ENCODE data around the gene ZNF689.
"Not testable (repeated sequence)": the region's sequence is repeated elsewhere in the genome, so short reads cannot be mapped to it uniquely, and the experiment has no call there.

ZNF689 gene

DNA sequence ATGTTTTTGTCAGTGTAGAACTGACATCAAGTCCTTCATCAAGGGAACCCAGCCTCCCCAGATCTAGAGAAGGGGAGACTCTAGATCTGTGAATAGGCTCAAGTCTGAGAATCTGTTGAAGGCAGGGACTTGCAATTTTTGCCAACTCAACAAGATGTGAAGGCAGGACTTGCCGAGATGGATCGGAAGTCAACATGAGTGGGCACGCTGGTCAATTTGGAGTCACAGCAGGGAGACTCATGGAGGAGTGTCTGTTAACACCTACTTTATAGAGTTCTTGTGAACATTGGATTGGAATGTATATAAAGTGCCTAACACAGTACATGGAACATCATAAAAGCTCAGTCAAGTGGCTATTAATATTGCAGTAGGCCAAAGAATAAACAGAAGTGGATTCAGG lies 10.0 kb downstream of the ZNF689 start:
- DNase-seq (ENCODE audit: low read depth in 2 of 2) = no peak

DNA sequence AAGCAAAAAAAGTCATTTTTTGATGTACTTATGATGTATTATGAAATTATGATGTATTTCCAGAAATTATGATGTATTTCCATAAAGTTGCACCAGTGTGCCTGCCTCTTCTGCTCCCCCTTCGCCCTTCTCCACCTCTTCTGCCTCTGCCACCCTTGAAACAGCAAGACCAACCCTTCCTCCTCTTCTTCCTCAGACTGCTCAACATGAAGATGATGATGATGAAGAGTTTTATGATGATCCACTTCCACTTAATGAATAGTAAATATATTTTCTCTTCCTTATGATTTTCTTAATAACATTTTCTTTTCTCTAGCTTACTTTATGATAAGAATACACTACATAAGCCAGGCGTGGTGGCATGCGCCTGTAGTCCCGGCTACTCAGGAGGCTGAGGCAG lies 17.3 kb downstream of the ZNF689 start:
- no peak for DNase-seq (ENCODE audit: low read depth in 2 of 2)

DNA sequence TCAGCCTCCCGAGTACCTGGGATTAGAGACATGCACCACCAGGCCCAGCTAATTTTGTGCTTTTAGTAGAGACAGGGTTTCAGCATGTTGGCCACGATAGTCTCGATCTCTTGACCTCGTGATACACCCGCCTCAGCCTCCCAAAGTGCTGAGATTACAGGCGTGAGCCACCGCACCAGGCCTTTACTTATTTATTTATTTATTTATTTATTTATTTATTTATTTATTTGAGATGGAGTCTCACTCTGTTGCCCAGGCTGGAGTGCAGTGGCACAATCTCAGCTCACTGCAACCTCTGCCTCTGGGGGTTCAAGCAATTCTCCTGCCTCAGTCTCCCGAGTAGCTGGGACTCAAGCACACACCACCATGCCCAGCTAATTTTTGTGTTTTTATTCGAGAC lies 19.3 kb downstream of the ZNF689 start:
- DNase-seq (ENCODE audit: low read depth in 2 of 2) = not testable (repeated sequence)

DNA sequence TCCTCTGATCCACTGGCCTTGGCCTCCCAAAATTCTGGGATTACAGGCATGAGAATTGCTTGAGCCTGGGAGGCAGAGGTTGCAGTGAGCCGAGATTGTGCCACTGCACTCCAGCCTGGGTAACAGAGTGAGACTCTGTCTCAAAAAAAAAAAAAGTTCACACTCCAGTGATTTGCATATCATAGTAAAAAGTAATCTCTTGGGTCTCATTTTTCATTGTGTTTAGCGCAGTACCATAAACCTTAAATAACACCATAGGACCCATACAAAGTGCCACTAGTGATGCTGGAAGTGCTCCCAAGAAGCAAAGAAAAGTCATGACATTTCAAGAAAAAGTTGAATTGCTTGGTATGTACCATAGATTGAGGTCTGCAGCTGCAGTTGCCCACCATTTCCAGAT lies 20.6 kb downstream of the ZNF689 start:
- not testable (repeated sequence) for DNase-seq (ENCODE audit: low read depth in 2 of 2)

DNA sequence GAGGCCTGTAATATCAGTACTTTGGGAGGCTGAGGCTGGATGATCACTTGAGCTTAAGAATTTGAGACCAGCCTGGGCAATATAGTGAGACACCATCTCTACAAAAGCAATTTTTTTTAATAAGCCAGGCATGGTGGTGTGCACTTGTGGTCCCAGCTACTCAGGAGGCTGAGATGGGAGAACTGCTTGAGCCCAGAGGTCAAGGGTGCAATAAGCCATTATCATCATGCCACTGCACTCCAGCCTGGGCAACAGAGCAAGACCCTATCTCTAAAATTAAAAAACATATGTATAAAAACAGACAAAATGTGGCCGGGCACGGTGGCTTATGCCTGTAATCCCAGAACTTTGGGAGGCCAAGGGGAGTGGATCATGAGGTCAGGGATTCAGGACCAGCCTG lies 21.5 kb downstream of the ZNF689 start:
- DNase-seq (ENCODE audit: low read depth in 2 of 2) = no peak

DNA sequence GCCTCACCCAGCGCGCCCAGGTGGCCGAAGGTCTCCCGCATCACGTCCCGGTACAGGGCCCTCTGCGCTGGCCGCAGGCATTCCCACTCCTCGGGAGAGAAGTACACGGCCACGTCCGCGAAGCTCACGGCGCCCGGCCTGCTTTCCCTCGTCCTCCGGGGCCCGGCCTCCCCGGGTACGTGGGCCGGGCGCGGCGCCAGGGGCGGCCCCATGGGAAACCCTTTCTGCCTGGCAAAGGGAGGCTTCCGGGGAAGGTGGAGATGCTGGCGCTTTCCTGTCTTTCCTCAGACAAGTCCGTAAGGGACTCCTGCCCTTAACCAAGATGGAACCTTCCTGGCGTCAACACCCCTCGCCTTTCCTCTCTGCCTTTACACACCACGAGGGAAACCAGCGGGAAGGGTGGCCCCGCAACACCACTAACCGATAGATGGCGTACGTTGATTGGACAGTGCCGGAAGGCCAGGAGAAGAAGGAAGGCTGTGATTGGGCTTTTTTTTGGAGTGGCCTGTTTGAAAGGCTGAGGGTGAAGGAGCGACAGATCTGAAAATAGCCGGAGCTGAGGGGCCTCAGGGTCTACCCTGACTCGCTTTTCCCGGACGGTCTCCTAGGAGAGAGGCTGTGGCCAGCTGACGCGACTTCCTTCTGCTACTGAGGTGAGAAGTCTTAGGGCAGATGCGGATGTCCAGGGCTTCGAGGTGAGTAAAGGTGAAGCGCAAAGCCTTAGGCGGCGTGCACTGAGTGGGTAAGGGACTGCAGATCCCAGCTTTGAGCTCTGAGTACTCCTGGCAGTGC lies 24.6 kb downstream of the ZNF689 start, which contains the start of gene ZNF785:
Gene ZNF785, minus strand, starts transcription at position 298 of the 792 bp plus-strand sequence. Its CDS starts 86 bp downstream, at position 212.
- DNase-seq (ENCODE audit: low read depth in 2 of 2) = peak; percentile 87 to 88

DNA sequence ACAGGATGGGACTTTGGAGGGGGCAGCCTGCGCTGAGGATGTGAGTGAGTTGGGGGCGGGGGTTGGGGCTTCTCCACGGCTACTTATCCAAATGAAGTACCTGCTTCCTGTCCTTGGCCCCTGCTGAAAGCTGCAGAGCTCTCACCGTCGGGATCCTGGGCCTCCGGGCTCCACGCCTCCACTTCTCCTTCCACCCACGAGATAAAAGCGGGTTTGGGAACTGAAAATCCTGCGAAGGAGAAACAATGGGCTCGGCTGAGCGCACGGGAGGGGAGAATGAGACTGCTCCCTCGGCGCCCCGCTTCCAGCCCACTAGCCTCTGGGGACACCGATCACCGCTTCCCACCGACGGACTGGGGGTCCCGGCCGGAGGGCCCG lies 25.2 kb downstream of the ZNF689 start:
- DNase-seq (ENCODE audit: low read depth in 2 of 2) = no peak

DNA sequence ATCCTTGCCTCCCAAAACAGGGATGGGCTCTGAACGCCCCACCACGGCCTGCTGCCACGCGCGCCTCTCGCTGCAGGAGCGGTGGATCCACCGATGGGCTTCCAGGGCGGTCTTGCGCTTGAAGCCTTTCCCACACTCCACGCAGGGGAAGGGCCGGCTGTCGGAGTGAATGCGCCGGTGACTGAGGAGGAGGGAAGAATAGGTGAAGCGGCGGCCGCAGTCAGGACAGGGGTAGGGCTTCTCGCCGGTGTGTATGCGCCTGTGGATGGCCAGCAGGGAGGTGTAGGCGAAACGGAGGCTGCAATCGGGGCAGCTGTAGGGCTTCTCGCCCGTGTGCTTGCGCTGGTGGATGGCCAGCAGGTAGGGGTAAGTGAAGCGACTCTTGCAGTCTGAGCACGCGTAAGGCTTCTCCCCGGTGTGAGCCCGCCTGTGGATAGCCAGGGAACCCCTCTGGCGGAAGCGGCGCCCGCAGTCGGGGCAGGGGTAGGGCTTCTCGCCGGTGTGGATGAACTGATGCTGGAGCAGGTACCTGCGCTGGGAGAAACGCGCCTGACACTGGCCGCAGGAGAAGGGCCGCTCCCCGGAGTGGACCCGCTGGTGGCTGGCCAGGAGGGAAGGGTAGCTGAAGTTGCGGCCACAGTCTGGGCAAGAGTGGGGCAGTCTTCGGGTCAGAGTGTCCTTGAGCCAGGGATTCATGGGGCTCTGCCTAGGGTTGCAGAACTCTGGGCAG lies 27.4 kb downstream of the ZNF689 start:
- no peak for DNase-seq (ENCODE audit: low read depth in 2 of 2)

DNA sequence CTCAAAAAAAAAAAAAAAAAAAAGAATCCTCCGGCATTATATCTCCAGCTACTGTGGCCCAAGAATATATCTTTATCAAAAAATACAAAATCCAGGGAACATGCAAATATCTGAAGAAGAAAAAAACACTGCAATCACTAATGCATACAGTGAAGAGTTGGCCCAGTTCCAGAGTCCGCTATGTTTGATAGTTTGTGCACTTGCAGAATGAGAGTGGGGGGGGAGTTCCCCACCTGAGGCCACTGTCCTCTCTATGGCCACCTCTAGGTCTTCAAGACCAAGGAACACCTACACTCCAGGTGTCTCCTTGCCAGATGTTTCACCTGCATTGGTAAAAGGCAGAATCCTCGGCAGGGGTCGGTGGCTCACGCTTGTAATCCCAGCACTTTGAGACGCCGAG lies 28.7 kb downstream of the ZNF689 start:
- no peak for DNase-seq (ENCODE audit: low read depth in 2 of 2)

DNA sequence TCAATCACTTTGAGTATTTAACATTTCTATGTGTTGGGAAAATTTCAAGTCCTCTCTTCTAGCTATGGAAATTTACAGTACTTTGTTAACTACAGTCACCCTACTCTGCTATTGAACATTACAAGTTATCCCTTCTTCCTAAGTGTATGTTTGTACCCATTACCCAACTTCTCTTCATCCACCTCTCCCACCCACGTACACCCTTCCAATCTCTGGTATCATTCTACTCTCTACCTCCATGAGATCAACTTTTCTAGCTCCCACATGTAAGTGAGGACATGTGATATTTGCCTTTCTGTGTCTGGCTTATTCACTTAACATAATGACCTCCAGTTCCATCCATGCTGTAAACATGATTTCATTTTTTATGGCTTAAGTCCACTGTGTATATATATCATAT lies 35.5 kb downstream of the ZNF689 start:
- DNase-seq (ENCODE audit: low read depth in 2 of 2) = no peak

DNA sequence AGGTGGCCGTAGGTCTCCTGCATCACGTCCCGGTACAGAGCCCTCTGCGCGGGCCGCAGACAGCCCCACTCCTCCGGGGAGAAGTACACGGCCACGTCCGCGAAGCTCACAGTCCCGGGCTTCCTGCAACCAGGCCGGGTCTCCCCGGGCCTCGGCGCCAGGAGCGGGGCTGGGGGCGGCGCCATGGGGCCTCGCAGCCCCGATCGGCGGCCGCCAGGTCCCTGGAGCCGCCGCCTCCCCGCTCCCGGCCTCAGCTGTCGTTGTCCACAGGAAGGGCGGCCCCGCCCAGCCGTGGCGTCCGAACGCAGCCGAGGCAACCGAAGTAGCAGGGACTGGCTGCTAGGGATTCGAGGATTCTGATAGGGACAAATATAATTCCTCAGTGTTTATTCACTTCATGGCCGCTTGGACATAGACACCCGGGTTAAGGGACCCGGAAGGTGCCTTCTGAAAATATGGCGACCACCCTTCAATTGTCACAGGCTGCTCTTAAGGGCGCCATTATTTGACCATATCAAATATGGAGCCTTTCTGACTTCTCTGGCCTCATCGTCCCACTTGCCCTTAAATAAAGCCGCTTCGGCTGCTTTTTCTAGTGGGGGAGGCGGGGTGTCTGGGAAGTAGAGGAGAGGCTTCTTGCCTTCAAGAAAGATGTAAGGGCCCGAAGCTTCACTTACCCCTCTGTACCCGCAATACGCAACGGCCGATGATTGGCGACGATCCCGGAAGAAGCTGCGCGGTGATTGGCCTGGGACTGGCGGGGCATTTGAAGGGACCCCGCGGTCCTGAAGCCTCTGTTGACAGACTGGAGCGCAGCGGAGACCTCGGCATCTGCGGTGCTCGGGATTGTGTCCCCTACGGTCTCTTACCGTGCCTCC lies 38.5 kb downstream of the ZNF689 start, which contains the start of gene ZNF688:
Gene ZNF688, minus strand, starts transcription at position 270 of the 878 bp plus-strand sequence. Its CDS starts 85 bp downstream, at position 185.
- peak; percentile 89 to 90 for DNase-seq (ENCODE audit: low read depth in 2 of 2)

DNA sequence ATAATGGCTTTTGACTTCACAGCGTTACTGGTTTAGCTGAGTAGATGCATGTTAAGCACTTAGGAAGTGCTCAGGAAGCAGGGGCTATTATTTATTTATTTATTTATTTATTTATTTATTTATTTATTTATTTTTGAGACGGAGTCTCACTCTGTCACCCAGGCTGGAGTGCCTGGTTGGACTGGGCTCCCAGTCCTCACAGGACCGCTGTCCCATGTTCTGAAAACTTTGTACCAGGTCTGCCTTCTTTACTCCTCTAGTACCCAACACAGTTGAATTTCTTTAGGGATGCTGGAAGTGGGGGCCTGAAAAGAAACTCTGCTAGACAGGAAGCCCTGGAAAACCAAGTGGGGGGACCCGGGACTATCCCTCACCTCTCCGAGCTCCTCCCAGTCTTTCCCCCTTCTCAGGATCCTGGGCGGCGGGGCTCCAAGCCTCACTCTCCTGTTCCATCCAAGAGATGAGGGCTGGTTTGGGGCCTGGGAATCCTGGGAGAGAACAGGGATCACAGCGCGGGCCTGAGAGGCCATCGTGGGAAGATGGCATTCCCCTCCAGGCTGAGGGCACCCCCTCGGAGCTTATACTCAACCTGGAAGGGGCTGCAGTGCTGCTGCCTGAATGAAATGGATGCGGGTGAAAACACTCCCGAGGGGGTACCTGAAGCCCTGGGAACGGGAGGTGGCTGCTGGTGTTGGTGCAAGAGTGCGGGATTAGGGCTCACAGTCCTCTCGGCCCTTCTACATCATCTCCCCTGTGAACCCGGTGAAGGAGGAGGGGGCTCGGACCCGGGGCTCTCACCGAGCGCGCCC lies 39.3 kb downstream of the ZNF689 start:
- DNase-seq (ENCODE audit: low read depth in 2 of 2) = no peak

DNA sequence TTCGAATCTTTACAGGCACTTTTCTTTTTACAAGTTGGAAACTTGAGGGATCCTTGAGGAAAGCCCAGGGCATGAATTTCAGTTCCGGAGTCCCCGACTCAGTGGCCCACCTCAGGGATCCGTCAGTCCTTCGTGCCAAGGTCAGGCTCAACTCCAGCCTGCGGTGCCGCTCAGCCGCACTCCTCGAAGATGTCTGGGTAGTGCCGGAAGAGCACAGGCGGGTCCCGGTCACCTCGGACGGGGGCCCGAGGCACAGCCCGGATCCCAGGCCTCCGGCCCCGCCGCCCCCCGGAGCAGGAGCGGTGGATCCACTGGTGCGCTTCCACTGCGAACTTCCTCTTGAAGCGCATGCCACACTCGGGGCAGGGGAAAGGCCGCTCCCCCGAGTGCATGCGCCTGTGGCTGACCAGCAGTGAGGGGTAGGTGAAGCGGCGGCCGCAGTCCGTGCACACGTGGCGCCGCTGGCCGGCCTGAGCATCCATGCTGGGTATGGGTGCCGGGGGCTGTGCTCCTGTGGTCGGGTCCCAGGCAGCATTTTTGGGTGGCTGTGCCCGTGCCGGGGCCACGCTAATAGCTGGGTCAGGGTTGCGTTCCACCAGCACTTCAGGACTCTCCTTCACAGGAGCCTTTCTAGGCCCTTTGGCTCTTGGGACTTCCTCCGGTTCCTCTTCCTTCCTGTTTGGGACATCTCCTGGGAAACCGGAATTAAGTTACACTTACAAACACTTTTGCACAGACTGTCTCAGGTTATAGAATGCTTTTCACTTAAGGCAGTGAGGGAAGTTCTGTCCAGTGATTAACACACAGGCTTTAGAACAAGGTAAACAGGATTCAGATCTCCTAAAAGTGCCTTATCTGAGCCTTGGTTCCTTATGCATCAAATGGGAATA lies 40.2 kb downstream of the ZNF689 start:
- no peak for DNase-seq (ENCODE audit: low read depth in 2 of 2)

DNA sequence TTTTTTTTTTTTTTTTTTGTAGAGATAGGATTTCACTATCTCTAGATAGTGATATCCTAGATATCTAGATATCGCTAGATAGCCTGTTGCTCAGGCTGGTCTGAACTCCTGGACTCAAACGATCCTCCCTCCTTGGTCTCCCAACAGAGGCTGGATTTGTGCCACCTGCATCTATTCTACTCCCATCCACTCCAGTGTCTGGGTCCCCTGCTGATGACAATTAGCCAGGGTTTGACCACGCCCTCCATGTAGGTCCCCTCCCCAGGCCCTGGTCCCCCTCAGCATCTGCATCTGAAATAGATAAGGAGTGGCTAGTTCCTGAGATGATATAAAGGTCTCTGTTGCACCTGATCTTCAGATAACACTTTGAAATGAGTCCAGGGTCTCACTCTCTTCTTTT lies 40.9 kb downstream of the ZNF689 start:
- DNase-seq (ENCODE audit: low read depth in 2 of 2) = no peak

DNA sequence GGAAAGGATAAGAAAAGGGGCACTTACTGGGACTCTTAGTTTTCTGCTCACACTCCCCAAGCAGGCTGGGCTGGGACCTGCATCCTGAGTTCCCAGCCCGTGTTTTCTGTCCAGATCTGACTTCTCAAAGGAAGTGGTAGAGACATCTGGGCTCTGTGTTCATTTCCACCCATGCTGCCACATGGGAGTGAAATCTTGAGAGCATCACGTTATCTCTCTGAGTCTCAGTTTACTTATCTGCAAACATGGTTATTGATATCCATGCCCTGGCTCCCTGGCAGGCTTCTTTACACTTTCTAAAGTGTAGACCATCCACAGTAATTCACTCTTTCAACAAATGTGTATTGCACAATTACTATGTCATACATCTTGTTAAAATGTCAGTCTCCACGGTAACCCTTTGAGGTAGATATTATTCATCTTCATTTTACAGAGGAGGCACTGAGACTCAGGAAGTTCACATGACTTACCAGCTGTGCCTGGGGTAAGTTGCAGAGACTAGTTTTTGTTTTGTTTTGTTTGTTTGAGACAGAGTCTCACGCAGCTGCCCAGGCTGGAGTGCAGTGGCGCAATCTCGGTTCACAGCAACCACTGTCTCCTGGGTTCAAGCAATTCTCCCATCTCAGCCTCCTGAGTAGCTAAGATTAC lies 42.1 kb downstream of the ZNF689 start:
- DNase-seq (ENCODE audit: low read depth in 2 of 2) = no peak

DNA sequence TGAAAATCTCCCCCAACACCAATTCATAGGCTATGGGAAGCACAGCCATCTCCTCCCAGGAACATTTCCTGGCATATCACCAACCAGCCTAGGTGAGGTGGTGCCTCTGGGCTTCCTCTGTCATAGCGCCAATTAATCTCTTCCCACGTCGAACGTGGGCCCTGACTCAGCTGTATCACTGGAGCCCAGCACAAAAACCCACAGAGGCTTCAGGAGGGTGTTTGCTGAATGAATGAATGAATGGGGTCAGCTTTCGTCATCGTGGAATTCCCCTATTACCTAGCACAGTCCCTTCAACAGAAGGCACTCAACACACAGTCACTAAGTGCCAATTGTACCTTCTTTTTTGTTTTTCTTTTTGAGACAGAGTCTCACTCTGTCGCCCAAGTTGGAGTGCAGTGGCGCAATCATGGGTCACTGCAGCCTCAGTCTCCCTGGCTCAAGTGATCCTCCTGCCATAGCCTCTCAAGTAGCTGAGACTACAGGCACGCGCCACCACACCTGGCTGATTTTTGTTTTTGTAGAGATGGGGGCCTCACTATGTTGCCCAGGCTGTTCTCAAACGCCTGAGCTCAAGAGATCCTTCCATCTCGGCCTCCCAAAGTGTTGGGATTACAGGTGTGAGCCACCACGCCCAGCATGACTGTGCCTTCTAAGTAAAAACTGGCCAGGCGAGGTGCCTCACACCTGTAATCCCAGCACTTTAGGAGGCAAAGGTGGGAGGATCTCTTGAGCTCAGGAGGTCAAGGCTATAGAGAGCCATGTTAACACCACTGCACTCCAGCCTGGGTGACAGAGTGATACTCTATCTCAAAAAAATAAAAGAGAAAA lies 42.8 kb downstream of the ZNF689 start:
- DNase-seq (ENCODE audit: low read depth in 2 of 2) = peak; percentile 52 to 64

DNA sequence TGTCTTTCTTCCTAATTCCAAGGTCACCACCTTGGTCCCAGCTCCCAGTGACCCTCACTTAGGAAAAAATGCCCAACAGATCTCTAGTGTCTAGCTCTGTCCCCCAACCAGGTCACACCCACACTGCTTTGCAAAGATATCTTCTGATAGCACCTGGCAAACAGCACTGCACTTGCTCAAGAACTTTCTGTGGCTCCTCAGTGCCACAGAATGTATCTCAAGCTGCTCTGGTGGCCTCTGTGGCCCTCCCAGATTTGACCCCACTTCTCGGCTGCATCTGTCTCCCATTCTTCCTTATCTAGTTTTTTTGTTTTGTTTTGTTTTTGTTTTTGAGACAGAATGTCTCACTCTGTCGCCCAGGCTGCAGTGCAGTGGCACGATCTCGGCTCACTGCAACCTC lies 43.7 kb downstream of the ZNF689 start:
- no peak for DNase-seq (ENCODE audit: low read depth in 2 of 2)

DNA sequence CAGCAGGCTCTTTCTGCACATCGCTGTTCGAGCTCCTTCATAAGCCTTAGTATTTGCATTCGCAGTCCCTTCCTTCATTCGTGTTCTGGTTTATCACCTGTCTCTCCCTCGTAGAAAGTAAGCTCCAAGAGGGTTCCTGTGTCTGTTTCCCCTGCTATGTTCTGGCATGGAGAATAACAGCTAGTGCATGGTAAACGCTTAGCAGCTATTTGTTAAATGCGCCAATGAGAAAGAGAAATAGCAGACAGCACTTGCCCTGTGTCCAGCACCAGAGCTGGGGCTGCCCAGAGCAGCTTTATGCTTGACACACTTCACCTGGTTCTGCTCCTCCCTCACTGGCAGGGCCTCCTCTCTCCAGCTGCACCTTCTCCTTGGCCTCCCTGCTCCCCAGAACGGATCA lies 44.2 kb downstream of the ZNF689 start:
- no peak for DNase-seq (ENCODE audit: low read depth in 2 of 2)

DNA sequence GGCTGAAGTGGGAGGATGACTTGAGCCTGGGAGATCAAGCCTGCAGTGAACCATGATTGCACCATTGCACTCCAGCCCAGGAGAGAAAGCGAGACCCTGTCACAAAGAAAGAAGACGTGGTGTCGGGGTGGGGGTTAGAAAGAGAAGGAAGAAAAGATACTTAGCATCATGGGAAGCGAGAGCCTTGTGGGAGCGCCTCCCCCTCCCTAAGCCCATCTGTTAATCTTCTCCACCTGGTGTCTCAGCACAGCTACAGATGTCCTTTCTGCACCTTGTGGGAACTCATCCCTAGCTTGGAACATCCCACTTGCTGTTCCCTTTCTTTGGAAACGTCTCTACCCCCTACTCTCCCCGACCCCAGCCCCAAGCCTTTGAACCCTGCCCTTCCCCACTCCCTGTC lies 44.7 kb downstream of the ZNF689 start:
- DNase-seq (ENCODE audit: low read depth in 2 of 2) = no peak
